DND-41 (cell line): ENCODE measurements around the gene TRPM1.

Source experiments
- EZH2 ChIP-seq: IDR thresholded peaks from 3 replicates; pipeline ENCODE4 v1.6.1; 2012; ENCODE audit warnings: borderline replicate concordance, low read depth, mild to moderate bottlenecking, moderate library complexity, low read length, inconsistent platforms; ENCODE audit not compliant: severe bottlenecking
- TF ChIP-seq, protein P1 (sequence below): IDR thresholded peaks from 2 replicates; pipeline ENCODE4 v1.5.1; 2012; ENCODE audit warnings: borderline replicate concordance, low read length, moderate library complexity, mild to moderate bottlenecking; ENCODE audit not compliant: poor library complexity, severe bottlenecking; ENCODE audit errors: extremely low read depth

GRCh38 chr15:31050953-31051352 is 50.6 kb downstream of the TRPM1 start:
- TF ChIP-seq, protein P1, sequence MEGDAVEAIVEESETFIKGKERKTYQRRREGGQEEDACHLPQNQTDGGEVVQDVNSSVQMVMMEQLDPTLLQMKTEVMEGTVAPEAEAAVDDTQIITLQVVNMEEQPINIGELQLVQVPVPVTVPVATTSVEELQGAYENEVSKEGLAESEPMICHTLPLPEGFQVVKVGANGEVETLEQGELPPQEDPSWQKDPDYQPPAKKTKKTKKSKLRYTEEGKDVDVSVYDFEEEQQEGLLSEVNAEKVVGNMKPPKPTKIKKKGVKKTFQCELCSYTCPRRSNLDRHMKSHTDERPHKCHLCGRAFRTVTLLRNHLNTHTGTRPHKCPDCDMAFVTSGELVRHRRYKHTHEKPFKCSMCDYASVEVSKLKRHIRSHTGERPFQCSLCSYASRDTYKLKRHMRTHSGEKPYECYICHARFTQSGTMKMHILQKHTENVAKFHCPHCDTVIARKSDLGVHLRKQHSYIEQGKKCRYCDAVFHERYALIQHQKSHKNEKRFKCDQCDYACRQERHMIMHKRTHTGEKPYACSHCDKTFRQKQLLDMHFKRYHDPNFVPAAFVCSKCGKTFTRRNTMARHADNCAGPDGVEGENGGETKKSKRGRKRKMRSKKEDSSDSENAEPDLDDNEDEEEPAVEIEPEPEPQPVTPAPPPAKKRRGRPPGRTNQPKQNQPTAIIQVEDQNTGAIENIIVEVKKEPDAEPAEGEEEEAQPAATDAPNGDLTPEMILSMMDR: no peak
- TF ChIP-seq EZH2: no peak
